Coronary artery (tissue), 2 donors: ENCODE results near the gene FSTL4.
A peak's percentile ranks its signal among the peaks of the same experiment; 100 is the strongest.

Experiments used
- DNase-seq: peaks from one replicate; pipeline ENCODE4 v3.0.0-alpha.2; 2017; ENCODE audit warnings: low spot score
- H3K27ac ChIP-seq, 2 donors: fragments of 200-600 bp; sonication (generic); one replicate each; pipeline ENCODE4 v1.5.1; 2016 to 2019
- H3K4me3 ChIP-seq: fragments of 200-600 bp; sonication (generic); 2 replicates; pipeline ENCODE4 v1.5.1; 2016; ENCODE audit warnings: mild to moderate bottlenecking, moderate library complexity
- TF ChIP-seq, protein P1 (sequence below): fragments of 200-600 bp; sonication (generic); IDR thresholded peaks from one replicate; pipeline ENCODE4 v1.5.1; 2019; ENCODE audit warnings: antibody characterized with exemption

FSTL4 gene

DNA sequence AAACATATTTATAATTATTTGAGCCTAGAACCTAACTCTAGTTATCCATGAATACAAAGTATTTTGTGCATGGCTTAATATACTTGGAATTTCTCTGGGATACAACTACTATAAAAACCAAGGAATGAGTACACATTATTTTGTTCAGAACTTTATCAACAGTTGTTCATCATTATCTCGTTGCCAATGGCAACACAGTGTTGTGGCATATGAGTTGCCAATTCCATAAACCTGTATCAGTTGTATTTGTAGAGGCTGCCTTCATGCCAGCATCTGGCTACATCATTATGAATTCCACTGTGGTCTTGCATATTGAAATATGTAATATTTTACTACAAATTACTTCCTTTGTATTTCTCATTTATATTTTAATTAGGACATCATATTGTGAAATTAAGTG, 250.4 kb downstream of the FSTL4 start:
- DNase-seq: no peak
- H3K27ac ChIP-seq: no peak overlapping the region
- no peak overlapping the region for H3K4me3 ChIP-seq
- TF ChIP-seq, protein P1, sequence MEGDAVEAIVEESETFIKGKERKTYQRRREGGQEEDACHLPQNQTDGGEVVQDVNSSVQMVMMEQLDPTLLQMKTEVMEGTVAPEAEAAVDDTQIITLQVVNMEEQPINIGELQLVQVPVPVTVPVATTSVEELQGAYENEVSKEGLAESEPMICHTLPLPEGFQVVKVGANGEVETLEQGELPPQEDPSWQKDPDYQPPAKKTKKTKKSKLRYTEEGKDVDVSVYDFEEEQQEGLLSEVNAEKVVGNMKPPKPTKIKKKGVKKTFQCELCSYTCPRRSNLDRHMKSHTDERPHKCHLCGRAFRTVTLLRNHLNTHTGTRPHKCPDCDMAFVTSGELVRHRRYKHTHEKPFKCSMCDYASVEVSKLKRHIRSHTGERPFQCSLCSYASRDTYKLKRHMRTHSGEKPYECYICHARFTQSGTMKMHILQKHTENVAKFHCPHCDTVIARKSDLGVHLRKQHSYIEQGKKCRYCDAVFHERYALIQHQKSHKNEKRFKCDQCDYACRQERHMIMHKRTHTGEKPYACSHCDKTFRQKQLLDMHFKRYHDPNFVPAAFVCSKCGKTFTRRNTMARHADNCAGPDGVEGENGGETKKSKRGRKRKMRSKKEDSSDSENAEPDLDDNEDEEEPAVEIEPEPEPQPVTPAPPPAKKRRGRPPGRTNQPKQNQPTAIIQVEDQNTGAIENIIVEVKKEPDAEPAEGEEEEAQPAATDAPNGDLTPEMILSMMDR: no peak

DNA sequence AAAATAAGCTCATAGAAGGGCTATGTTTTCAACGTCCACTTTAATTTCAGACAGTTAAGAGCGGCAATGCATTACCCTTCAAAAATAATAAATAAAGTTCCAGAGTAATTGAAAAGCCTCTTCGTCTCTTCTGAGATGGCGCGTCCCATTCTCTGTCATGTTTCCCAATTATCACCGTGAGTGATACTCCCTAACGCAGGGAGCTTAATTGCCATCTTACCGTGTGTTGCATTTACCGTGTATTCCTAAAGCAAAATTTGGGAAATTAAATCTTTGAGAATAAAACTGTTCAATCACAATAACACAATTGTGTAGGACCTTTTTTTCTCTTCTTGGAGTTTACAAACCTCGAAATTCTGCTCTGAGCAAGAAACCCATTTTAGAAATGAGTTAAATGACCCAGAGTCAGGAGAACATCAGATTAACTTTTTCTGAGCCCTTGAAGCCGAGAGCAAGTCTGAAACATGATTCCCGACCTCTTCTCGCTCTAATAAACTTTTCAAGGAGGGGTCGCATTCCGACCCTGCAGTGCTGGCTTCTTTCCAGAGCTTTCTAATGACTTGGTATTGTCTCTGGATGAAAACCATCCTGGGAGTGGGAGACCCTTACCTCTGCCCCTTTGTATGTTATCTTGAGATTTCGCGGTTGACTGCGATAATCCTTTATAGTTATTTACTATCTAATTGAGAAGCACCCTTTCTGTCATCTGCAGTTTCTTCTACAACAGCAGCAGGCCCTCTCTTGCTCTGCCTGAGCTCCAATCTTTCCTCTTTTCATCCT, 251.5 kb downstream of the FSTL4 start:
- TF ChIP-seq, protein P1: no peak
- DNase-seq: no peak
- Histone ChIP-seq H3K27ac (no peak overlapping the region), H3K4me3 (no peak overlapping the region)

DNA sequence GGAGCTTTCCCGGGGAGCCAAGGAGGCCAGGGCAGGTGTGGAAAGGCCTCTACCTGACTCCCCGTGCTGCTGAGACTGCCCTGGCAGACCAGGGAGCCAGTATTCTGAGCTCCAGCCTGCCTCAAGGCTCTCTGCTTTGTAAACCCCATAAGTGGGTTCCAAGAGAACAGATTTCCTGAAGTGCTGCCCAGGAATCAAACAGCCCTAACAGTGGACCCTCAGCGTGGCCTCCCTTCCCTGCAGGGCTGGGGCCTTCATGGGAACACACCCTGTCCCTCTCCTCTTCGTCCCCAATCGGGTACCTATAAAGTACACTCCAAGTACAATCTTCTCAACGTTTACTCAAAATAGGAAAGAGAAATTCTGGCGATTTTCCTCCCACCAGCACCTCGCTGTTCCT, 252.5 kb downstream of the FSTL4 start:
- TF ChIP-seq, protein P1: no peak
- DNase-seq: peak; percentile 41
- H3K27ac ChIP-seq: no peak overlapping the region

DNA sequence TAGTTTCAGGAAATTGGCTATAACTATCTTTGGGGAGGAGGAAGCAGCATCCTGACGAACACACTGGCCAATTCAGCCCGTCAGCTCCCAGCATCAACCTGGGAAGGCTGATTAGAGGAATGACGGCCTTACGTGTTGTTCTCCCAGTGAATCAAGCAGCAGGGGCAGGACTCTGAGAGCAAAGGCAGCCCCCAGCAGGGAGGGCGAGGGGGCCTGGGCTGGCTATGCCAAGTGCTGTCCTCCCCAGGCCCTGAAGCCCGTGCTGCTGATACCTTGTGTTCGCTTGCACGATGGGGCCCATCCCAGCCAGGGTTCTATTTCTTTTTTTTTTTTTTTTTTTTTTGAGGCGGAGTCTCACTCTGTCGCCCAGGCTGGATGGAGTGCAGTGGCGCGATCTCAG, 254.1 kb downstream of the FSTL4 start:
- peak; percentile 70 for DNase-seq
- Histone ChIP-seq H3K4me3 (no peak overlapping the region), H3K27ac (no peak overlapping the region)
- TF ChIP-seq, protein P1: no peak

More for the DNA sequence above, 252.5 kb downstream of the FSTL4 start:
- H3K4me3 ChIP-seq: no peak overlapping the region

DNA sequence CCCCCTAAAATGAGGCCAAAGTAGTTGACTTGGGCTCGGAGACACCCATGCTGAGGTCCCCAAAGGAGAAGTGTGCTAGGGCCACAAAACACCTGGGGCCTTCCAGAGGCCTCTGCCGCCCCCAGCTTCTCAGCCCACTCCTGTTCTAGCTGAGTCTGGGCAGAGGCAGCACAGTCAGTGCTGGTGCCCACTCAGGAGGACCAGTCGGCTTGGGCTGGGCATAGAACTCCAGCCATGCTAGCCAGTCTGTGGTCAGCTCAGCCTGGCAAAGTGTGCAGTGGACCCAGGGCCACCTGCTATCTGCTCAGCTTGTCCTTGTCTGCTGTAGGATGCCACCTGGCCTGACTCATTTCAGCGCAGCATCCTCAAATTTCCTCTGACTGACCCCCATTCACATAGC, 254.6 kb downstream of the FSTL4 start:
- peak; percentile 41 for DNase-seq
- TF ChIP-seq, protein P1: no peak
- Histone ChIP-seq H3K27ac (no peak overlapping the region), H3K4me3 (no peak overlapping the region)

DNA sequence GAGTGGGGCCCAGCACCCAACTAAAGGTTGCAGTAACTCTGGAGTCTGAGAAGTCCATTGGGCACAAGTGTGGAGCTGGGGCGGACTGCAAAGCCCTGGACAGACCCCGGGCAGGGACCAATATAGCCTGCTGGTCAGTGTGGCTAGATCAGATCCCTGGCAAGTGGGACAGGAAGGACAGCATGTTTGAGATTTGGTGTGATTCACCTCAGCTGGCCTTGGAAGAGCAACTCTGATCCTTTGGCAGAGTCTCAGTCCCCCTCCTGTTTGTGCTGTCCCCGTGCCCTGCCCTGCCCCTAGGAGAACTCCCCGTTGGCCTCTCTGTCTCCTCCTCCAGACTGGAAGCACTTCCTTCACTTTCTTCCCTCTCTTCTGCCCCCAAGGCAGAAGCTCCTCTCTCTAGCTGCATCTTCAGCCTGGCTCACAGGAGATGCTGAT, 255.3 kb downstream of the FSTL4 start:
- DNase-seq: peak; percentile 65
- Histone ChIP-seq H3K4me3 (no peak overlapping the region), H3K27ac (no peak overlapping the region)
- TF ChIP-seq, protein P1: no peak

DNA sequence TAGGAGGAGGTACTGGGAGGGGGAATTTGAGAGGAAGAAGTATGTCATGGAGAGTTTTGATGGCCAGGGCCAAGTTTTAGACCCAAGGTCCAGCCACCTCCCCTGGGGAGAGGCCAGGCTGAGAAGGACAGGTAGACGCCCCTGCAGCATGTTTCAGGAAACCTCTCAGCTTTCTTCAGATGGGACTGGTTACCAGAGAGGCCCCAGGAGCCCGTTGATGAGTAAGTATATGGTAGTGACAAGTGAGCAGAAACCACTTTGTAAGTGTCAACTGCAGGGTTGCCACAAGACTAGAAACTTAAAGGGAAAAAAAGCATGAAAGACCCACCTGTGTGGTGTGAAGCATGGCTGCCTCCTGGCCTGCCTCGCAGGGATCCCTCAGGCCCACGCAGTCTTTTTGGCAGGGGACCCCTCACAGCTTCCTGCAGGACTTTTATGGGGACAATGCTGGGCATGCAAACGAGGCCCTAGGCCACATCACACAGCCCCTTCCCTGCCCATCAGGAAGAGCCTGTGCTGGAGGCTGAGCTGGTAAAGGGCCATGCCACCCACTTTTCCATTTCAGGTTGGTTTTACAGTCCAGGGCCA, 255.9 kb downstream of the FSTL4 start:
- peak; percentile 54 for DNase-seq
- TF ChIP-seq, protein P1: no peak
- Histone ChIP-seq H3K4me3 (no peak overlapping the region), H3K27ac (no peak overlapping the region)
